Astrocyte (in vitro differentiated cells and primary cell): ENCODE measurements around the gene TMBIM1. TPM values are rescaled to one million over a fixed set of nuclear protein-coding genes. Genes with fewer than 3 reads are reported as not detected.

ENCODE experiments used
- DNase-seq: peaks from one replicate; pipeline ENCODE4 v3.0.0-alpha.2; 2010; ENCODE audit warnings: low read depth
- FAIRE-seq: peaks from 2 replicates; lab custom pipeline; 2011; peaks lifted over from hg19 to GRCh38; lab: Jason Lieb, UNC
- H2AFZ ChIP-seq: 2 replicates; pipeline ENCODE4 v1.6.0; 2012; ENCODE audit warnings: low read depth, low read length, inconsistent platforms
- H3K27ac ChIP-seq: 2 replicates; pipeline ENCODE4 v1.5.1; 2011; ENCODE audit warnings: low read depth, low read length, inconsistent platforms
- H3K27me3 ChIP-seq: 2 replicates; pipeline ENCODE4 v1.6.0; 2011; ENCODE audit warnings: low read length, inconsistent platforms; ENCODE audit not compliant: insufficient read depth
- H3K36me3 ChIP-seq: 2 replicates; pipeline ENCODE4 v1.5.1; 2011; ENCODE audit warnings: low read length, inconsistent platforms; ENCODE audit not compliant: insufficient read depth
- H3K4me1 ChIP-seq: 2 replicates; pipeline ENCODE4 v1.5.1; 2011; ENCODE audit warnings: low read length, inconsistent platforms; ENCODE audit not compliant: insufficient read depth
- H3K4me2 ChIP-seq: 2 replicates; pipeline ENCODE4 v1.6.0; 2012; ENCODE audit warnings: low read length, inconsistent platforms
- H3K4me3 ChIP-seq: 2 replicates; pipeline ENCODE4 v1.5.1; 2011; ENCODE audit warnings: low read depth, mild to moderate bottlenecking, low read length, inconsistent platforms; ENCODE audit not compliant: insufficient read depth
- H3K79me2 ChIP-seq: 2 replicates; pipeline ENCODE4 v1.6.0; 2012; ENCODE audit warnings: mild to moderate bottlenecking, low read length, inconsistent platforms; ENCODE audit not compliant: insufficient read depth
- H3K9ac ChIP-seq: 2 replicates; pipeline ENCODE4 v1.6.0; 2012; ENCODE audit warnings: mild to moderate bottlenecking, low read length, inconsistent platforms
- H3K9me3 ChIP-seq: 2 replicates; pipeline ENCODE4 v1.5.1; 2012; ENCODE audit warnings: low read depth, mild to moderate bottlenecking, low read length, inconsistent platforms; ENCODE audit not compliant: insufficient read depth
- H4K20me1 ChIP-seq: 2 replicates; pipeline ENCODE4 v1.6.0; 2012; ENCODE audit warnings: low read length, inconsistent platforms; ENCODE audit not compliant: insufficient read depth
- H3K27ac Mint-ChIP-seq: one replicate; pipeline ENCODE4 v1.8.0; 2021; ENCODE audit warnings: mild to moderate bottlenecking, mixed read lengths; ENCODE audit not compliant: unreplicated experiment
- H3K27me3 Mint-ChIP-seq: one replicate; pipeline ENCODE4 v1.8.0; 2021; ENCODE audit warnings: low read depth, mixed read lengths; ENCODE audit not compliant: unreplicated experiment
- H3K36me3 Mint-ChIP-seq: one replicate; pipeline ENCODE4 v1.8.0; 2021; ENCODE audit warnings: low read depth, mixed read lengths; ENCODE audit not compliant: unreplicated experiment
- H3K4me1 Mint-ChIP-seq: one replicate; pipeline ENCODE4 v1.8.0; 2021; ENCODE audit warnings: low read depth, mixed read lengths; ENCODE audit not compliant: unreplicated experiment
- H3K4me3 Mint-ChIP-seq: one replicate; pipeline ENCODE4 v1.8.0; 2021; ENCODE audit warnings: mild to moderate bottlenecking, moderate library complexity, mixed read lengths; ENCODE audit not compliant: unreplicated experiment
- H3K9me3 Mint-ChIP-seq: one replicate; pipeline ENCODE4 v1.8.0; 2021; ENCODE audit warnings: mild to moderate bottlenecking, mixed read lengths; ENCODE audit not compliant: unreplicated experiment
- CTCF ChIP-seq: IDR thresholded peaks from 2 replicates; pipeline ENCODE4 v1.5.1; 2011; ENCODE audit warnings: low read depth, mild to moderate bottlenecking, inconsistent platforms, low read length, moderate library complexity; ENCODE audit not compliant: insufficient read depth
- EZH2 ChIP-seq: IDR thresholded peaks from 2 replicates; pipeline ENCODE4 v1.6.1; 2012; ENCODE audit warnings: mild to moderate bottlenecking, low read length, inconsistent platforms; ENCODE audit not compliant: insufficient read depth
- total RNA-seq: library from RNA; stranded (reverse); gene quantifications from 2 replicates; pipeline ENCODE4 v1.2.1, GENCODE V29; 2021

Gene TMBIM1
- total RNA-seq, 1 donor from 2014 or later = 37.2 TPM

- FAIRE-seq = no peak
- H3K9me3 Mint-ChIP-seq = no peaks in the 10 kb centered on the region
- Histone ChIP-seq H3K36me3 (no peaks in the 10 kb centered on the region), H4K20me1 (no peaks in the 10 kb centered on the region), H3K27me3 (no peaks in the 10 kb centered on the region), H3K4me1 (peaks cover 4% of the 10 kb centered on the region), H3K4me3 (no peak overlapping the region), H3K9ac (no peak overlapping the region), H3K9me3 (no peaks in the 10 kb centered on the region), H3K4me2 (no peak overlapping the region), H2AFZ (no peak overlapping the region), H3K27ac (no peak overlapping the region), H3K79me2 (no peaks in the 10 kb centered on the region)
- peaks cover 3% of the 10 kb centered on the region for H3K27me3 Mint-ChIP-seq
- H3K4me3 Mint-ChIP-seq = no peak overlapping the region
- no peak for DNase-seq
- no peaks in the 10 kb centered on the region for H3K36me3 Mint-ChIP-seq
- TF ChIP-seq CTCF (no peak), EZH2 (no peak)
- H3K27ac Mint-ChIP-seq = no peak overlapping the region
- no peaks in the 10 kb centered on the region for H3K4me1 Mint-ChIP-seq
These were observed 7.8 kb upstream of the TMBIM1 start for GRCh38 chr2:218300141-218300540.

- peaks cover 2% of the 10 kb centered on the region for H3K4me1 Mint-ChIP-seq
- Histone ChIP-seq H4K20me1 (no peaks in the 10 kb centered on the region), H3K27me3 (no peaks in the 10 kb centered on the region), H3K36me3 (no peaks in the 10 kb centered on the region), H2AFZ (peak overlapping the region; percentile 32), H3K27ac (peak overlapping the region; percentile 49), H3K9ac (no peak overlapping the region), H3K4me2 (peak overlapping the region; percentile 37), H3K4me1 (peaks cover 4% of the 10 kb centered on the region), H3K79me2 (no peaks in the 10 kb centered on the region), H3K9me3 (no peaks in the 10 kb centered on the region), H3K4me3 (no peak overlapping the region)
- FAIRE-seq (no peak), DNase-seq (no peak)
- no peaks in the 10 kb centered on the region for H3K36me3 Mint-ChIP-seq
- no peak overlapping the region for H3K4me3 Mint-ChIP-seq
- H3K9me3 Mint-ChIP-seq = no peaks in the 10 kb centered on the region
- peaks cover 3% of the 10 kb centered on the region for H3K27me3 Mint-ChIP-seq
- TF ChIP-seq EZH2 (no peak), CTCF (no peak)
- no peak overlapping the region for H3K27ac Mint-ChIP-seq
These were observed 6.1 kb upstream of the TMBIM1 start for GRCh38 chr2:218298314-218298875.

- Histone ChIP-seq H3K27me3 (no peaks in the 10 kb centered on the region), H3K4me3 (no peak overlapping the region), H3K4me2 (no peak overlapping the region), H3K4me1 (peaks cover 8% of the 10 kb centered on the region), H3K36me3 (no peaks in the 10 kb centered on the region), H3K79me2 (peaks cover 8% of the 10 kb centered on the region), H4K20me1 (no peaks in the 10 kb centered on the region), H2AFZ (no peak overlapping the region), H3K9ac (no peak overlapping the region), H3K27ac (no peak overlapping the region), H3K9me3 (no peaks in the 10 kb centered on the region)
- Mint-ChIP-seq H3K36me3 (no peaks in the 10 kb centered on the region), H3K4me1 (peaks cover 3% of the 10 kb centered on the region), H3K27ac (no peak overlapping the region), H3K4me3 (no peak overlapping the region), H3K9me3 (no peaks in the 10 kb centered on the region), H3K27me3 (peaks cover 1% of the 10 kb centered on the region)
- no peak for DNase-seq
- no peak for TF ChIP-seq CTCF
- no peak for TF ChIP-seq EZH2
- FAIRE-seq = no peak
These were observed 4.5 kb upstream of the TMBIM1 start for GRCh38 chr2:218296847-218297246.
